DOHH2 (cell line): ENCODE results near the gene CCBE1.

ENCODE experiments used
- EZH2phosphoT487 ChIP-seq: fragments of 200-600 bp; sonication (generic); IDR thresholded peaks from 2 replicates; pipeline ENCODE4 v1.6.1; 2017; ENCODE audit warnings: borderline replicate concordance, mild to moderate bottlenecking, antibody characterized with exemption, low read length, moderate library complexity, mixed read lengths
- TF ChIP-seq, protein P1 (sequence below): fragments of 200-600 bp; sonication (generic); IDR thresholded peaks from one replicate; pipeline ENCODE4 v1.5.1; 2014; ENCODE audit warnings: antibody characterized with exemption, mild to moderate bottlenecking, low read depth, low read length; ENCODE audit not compliant: poor library complexity, severe bottlenecking

DNA sequence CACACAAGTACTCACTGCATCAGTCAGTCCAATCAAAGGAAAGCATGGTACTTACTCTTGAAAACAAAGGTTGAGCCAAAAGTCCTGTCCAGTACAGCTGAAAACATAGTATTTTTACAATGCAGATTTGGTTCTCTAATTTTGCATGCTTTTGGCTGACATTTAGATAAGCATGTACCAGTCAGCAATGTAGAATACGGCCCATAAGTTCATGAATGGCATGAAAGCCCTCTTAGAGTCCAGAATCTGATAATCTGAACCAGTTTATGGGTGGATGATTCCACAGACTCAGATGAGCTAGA lies 90.2 kb downstream of the CCBE1 start:
- TF ChIP-seq, protein P1, sequence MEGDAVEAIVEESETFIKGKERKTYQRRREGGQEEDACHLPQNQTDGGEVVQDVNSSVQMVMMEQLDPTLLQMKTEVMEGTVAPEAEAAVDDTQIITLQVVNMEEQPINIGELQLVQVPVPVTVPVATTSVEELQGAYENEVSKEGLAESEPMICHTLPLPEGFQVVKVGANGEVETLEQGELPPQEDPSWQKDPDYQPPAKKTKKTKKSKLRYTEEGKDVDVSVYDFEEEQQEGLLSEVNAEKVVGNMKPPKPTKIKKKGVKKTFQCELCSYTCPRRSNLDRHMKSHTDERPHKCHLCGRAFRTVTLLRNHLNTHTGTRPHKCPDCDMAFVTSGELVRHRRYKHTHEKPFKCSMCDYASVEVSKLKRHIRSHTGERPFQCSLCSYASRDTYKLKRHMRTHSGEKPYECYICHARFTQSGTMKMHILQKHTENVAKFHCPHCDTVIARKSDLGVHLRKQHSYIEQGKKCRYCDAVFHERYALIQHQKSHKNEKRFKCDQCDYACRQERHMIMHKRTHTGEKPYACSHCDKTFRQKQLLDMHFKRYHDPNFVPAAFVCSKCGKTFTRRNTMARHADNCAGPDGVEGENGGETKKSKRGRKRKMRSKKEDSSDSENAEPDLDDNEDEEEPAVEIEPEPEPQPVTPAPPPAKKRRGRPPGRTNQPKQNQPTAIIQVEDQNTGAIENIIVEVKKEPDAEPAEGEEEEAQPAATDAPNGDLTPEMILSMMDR: no peak
- TF ChIP-seq EZH2phosphoT487: no peak
